ENCODE measurements around the gene RNF123. TPM values are rescaled to one million over a fixed set of nuclear protein-coding genes. Genes with fewer than 3 reads are reported as not detected.

The RNF123 gene
- polyA plus RNA-seq, 1 of the 3 experiments (the other 2 are of a cell fraction): 48.1 TPM

DNA sequence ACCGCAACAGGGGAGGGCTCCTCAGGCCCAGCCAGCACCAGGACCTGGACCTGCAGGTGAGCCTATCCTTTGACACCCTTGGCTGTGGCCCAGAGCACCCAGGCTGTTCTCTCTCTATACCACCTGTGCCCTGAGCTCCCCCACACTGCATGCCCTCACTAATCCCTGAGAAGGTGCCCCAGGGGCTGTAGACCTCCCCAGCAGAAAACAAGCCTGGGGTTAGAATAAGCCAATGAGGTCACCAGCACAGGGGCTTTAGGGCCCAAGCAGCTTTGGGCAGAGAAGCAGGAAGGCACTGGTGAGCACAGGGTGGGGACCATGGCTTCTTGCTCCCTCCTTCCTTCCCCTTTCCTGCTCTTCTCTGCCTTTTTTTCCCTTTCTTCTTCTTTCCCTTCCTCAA lies 25.5 kb upstream of the RNF123 start:
- POLR2A ChIA-PET: no interaction called here
- H3K79me2 ChIP-seq (ENCODE audit: insufficient read depth): no peaks in the 10 kb centered on the region
- H2AFZ ChIP-seq (ENCODE audit: low read depth): no peak overlapping the region
- DNase-seq: no peak
- no peak for TF ChIP-seq ZBTB33 (IDR thresholded peaks at IDR 0.05; ENCODE audit: borderline replicate concordance, low read depth)
- no peak for TF ChIP-seq EP300 (IDR thresholded peaks at IDR 0.05; ENCODE audit: borderline replicate concordance in 1 of 2, low read depth in 1 of 2, low read length in 1 of 2)
- no peak for TF ChIP-seq FOXJ3 (CRISPR knock-in tag; IDR thresholded peaks at IDR 0.05)
- TF ChIP-seq USF1 (IDR thresholded peaks at IDR 0.05; ENCODE audit: borderline replicate concordance, low read depth): no peak
- TF ChIP-seq, protein P1, sequence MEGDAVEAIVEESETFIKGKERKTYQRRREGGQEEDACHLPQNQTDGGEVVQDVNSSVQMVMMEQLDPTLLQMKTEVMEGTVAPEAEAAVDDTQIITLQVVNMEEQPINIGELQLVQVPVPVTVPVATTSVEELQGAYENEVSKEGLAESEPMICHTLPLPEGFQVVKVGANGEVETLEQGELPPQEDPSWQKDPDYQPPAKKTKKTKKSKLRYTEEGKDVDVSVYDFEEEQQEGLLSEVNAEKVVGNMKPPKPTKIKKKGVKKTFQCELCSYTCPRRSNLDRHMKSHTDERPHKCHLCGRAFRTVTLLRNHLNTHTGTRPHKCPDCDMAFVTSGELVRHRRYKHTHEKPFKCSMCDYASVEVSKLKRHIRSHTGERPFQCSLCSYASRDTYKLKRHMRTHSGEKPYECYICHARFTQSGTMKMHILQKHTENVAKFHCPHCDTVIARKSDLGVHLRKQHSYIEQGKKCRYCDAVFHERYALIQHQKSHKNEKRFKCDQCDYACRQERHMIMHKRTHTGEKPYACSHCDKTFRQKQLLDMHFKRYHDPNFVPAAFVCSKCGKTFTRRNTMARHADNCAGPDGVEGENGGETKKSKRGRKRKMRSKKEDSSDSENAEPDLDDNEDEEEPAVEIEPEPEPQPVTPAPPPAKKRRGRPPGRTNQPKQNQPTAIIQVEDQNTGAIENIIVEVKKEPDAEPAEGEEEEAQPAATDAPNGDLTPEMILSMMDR (IDR thresholded peaks at IDR 0.05): no peak
- TF ChIP-seq SIN3A (IDR thresholded peaks at IDR 0.05; ENCODE audit: borderline replicate concordance, low read depth, low read length): no peak
- TF ChIP-seq MXI1 (IDR thresholded peaks at IDR 0.05; ENCODE audit: low read depth, low read length): no peak
- TF ChIP-seq GATA2 (CRISPR knock-in tag; IDR thresholded peaks at IDR 0.05): no peak
- no peak for TF ChIP-seq TEAD4 (IDR thresholded peaks at IDR 0.05; ENCODE audit: borderline replicate concordance, insufficient read depth)
- no peak for TF ChIP-seq JUND (IDR thresholded peaks at IDR 0.05)
- TF ChIP-seq, protein P2, sequence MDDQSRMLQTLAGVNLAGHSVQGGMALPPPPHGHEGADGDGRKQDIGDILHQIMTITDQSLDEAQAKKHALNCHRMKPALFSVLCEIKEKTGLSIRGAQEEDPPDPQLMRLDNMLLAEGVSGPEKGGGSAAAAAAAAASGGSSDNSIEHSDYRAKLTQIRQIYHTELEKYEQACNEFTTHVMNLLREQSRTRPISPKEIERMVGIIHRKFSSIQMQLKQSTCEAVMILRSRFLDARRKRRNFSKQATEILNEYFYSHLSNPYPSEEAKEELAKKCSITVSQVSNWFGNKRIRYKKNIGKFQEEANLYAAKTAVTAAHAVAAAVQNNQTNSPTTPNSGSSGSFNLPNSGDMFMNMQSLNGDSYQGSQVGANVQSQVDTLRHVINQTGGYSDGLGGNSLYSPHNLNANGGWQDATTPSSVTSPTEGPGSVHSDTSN (IDR thresholded peaks at IDR 0.05): no peak
- TF ChIP-seq, protein P3, sequence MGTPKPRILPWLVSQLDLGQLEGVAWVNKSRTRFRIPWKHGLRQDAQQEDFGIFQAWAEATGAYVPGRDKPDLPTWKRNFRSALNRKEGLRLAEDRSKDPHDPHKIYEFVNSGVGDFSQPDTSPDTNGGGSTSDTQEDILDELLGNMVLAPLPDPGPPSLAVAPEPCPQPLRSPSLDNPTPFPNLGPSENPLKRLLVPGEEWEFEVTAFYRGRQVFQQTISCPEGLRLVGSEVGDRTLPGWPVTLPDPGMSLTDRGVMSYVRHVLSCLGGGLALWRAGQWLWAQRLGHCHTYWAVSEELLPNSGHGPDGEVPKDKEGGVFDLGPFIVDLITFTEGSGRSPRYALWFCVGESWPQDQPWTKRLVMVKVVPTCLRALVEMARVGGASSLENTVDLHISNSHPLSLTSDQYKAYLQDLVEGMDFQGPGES (IDR thresholded peaks at IDR 0.05; ENCODE audit: low read depth, low read length): no peak
- no peak for TF ChIP-seq YY1 (IDR thresholded peaks at IDR 0.05; ENCODE audit: low read depth)
- no peak for TF ChIP-seq RFX5 (IDR thresholded peaks at IDR 0.05; ENCODE audit: low read length)
- TF ChIP-seq TCF12 (IDR thresholded peaks at IDR 0.05): no peak
- 100% methylated on average over 1 of the region's 1 CpG for WGBS (ENCODE audit: low lambda C conversion rate)
- no peaks in the 10 kb centered on the region for H3K9me2 ChIP-seq
- no peaks in the 10 kb centered on the region for H3K9me3 ChIP-seq
- H4K20me1 ChIP-seq (ENCODE audit: insufficient read depth): no peaks in the 10 kb centered on the region
- no peak overlapping the region for H3K9ac ChIP-seq
- CTCF ChIA-PET: interaction anchor here (3.1 to 5.3 kb wide), 2 partner anchors 8 to 124 kb away, joined by 20 to 57 read pairs; no protein-coding TSS in a partner anchor
- H3K4me3 ChIP-seq (ENCODE audit: low read depth in 2 of 2, low read length in 1 of 2): no peak overlapping the region
- H3K4me1 ChIP-seq (ENCODE audit: control insufficient read depth in 1 of 2, insufficient read depth in 2 of 2, low read depth in 1 of 2, low read length in 1 of 2): peaks cover 0 to 4% of the 10 kb centered on the region in 2 experiments; a peak in 1 of 4 replicates
- no peaks in the 10 kb centered on the region for H3F3A ChIP-seq (replicated peaks; ENCODE audit: insufficient read depth)
- H3K27me3 ChIP-seq (ENCODE audit: insufficient read depth): no peaks in the 10 kb centered on the region
- no peak overlapping the region; a peak in 1 of 4 replicates for H3K27ac ChIP-seq (ENCODE audit: low read depth in 2 of 2, low read length in 1 of 2)
- H3K4me2 ChIP-seq: no peak overlapping the region
- H3K36me3 ChIP-seq (replicated peaks in 1 of 2; ENCODE audit: control insufficient read depth in 1 of 2, insufficient read depth in 2 of 2, low read length in 1 of 2): no peaks in the 10 kb centered on the region

Measured in SK-N-SH (cell line).